ENCODE data around the gene GIMAP5. TPM values are rescaled to one million over a fixed set of nuclear protein-coding genes. Genes with fewer than 3 reads are reported as not detected.

The GIMAP5 gene
- total RNA-seq, 1 donor from 2014 or later: 0.14 TPM

- no peak for TF ChIP-seq CTCF (IDR thresholded peaks at IDR 0.05; ENCODE audit: insufficient read depth, low read depth, low read length)
- no peak for DNase-seq (ENCODE audit: low read depth)
- Histone ChIP-seq H3K9me3 (ENCODE audit: insufficient read depth, low read depth, low read length) (no peaks in the 10 kb centered on the region), H2AFZ (ENCODE audit: low read depth, low read length) (no peak overlapping the region), H3K36me3 (ENCODE audit: insufficient read depth, low read length) (no peaks in the 10 kb centered on the region), H3K79me2 (ENCODE audit: insufficient read depth, low read length) (no peaks in the 10 kb centered on the region), H3K27me3 (ENCODE audit: insufficient read depth, low read length) (no peaks in the 10 kb centered on the region), H3K4me1 (ENCODE audit: insufficient read depth, low read length) (no peaks in the 10 kb centered on the region), H3K4me3 (ENCODE audit: insufficient read depth, low read depth, low read length) (no peak overlapping the region), H3K9ac (ENCODE audit: low read length) (no peak overlapping the region), H3K4me2 (ENCODE audit: low read length) (no peak overlapping the region), H4K20me1 (ENCODE audit: insufficient read depth, low read length) (no peaks in the 10 kb centered on the region), H3K27ac (ENCODE audit: low read depth, low read length) (no peak overlapping the region)
- peaks cover 7% of the 10 kb centered on the region for H3K4me1 Mint-ChIP-seq (ENCODE audit: low read depth, unreplicated experiment)
- peaks cover 24% of the 10 kb centered on the region for H3K27me3 Mint-ChIP-seq (ENCODE audit: low read depth, unreplicated experiment)
- H3K4me3 Mint-ChIP-seq (ENCODE audit: unreplicated experiment): no peak overlapping the region
- no peak for FAIRE-seq
- no peak overlapping the region for H3K27ac Mint-ChIP-seq (ENCODE audit: unreplicated experiment)
- peaks cover under 1% of the 10 kb centered on the region for H3K36me3 Mint-ChIP-seq (ENCODE audit: low read depth, unreplicated experiment)
- peaks cover 4% of the 10 kb centered on the region for H3K9me3 Mint-ChIP-seq (ENCODE audit: unreplicated experiment)
Measured at GRCh38 chr7:150751702-150752101, 14.5 kb downstream of the GIMAP5 start.

- Mint-ChIP-seq H3K27ac (ENCODE audit: unreplicated experiment) (no peak overlapping the region), H3K36me3 (ENCODE audit: low read depth, unreplicated experiment) (no peaks in the 10 kb centered on the region), H3K4me1 (ENCODE audit: low read depth, unreplicated experiment) (peaks cover 7% of the 10 kb centered on the region), H3K9me3 (ENCODE audit: unreplicated experiment) (no peaks in the 10 kb centered on the region), H3K27me3 (ENCODE audit: low read depth, unreplicated experiment) (peaks cover 11% of the 10 kb centered on the region), H3K4me3 (ENCODE audit: unreplicated experiment) (no peak overlapping the region)
- Histone ChIP-seq H3K27ac (ENCODE audit: low read depth, low read length) (no peak overlapping the region), H2AFZ (ENCODE audit: low read depth, low read length) (no peak overlapping the region), H3K9me3 (ENCODE audit: insufficient read depth, low read depth, low read length) (no peaks in the 10 kb centered on the region), H3K4me1 (ENCODE audit: insufficient read depth, low read length) (no peaks in the 10 kb centered on the region), H4K20me1 (ENCODE audit: insufficient read depth, low read length) (no peaks in the 10 kb centered on the region), H3K27me3 (ENCODE audit: insufficient read depth, low read length) (no peaks in the 10 kb centered on the region), H3K9ac (ENCODE audit: low read length) (no peak overlapping the region), H3K4me3 (ENCODE audit: insufficient read depth, low read depth, low read length) (no peak overlapping the region), H3K36me3 (ENCODE audit: insufficient read depth, low read length) (no peaks in the 10 kb centered on the region), H3K4me2 (ENCODE audit: low read length) (no peak overlapping the region), H3K79me2 (ENCODE audit: insufficient read depth, low read length) (no peaks in the 10 kb centered on the region)
- no peak for TF ChIP-seq EZH2 (IDR thresholded peaks at IDR 0.05; ENCODE audit: insufficient read depth, low read length)
- no peak for TF ChIP-seq CTCF (IDR thresholded peaks at IDR 0.05; ENCODE audit: insufficient read depth, low read depth, low read length)
- DNase-seq (ENCODE audit: low read depth): no peak
- no peak for FAIRE-seq
Measured at GRCh38 chr7:150753239-150753638, 16.0 kb downstream of the GIMAP5 start.

- Histone ChIP-seq H4K20me1 (ENCODE audit: insufficient read depth, low read length) (no peaks in the 10 kb centered on the region), H3K27ac (ENCODE audit: low read depth, low read length) (no peak overlapping the region), H3K79me2 (ENCODE audit: insufficient read depth, low read length) (no peaks in the 10 kb centered on the region), H3K4me1 (ENCODE audit: insufficient read depth, low read length) (no peaks in the 10 kb centered on the region), H3K27me3 (ENCODE audit: insufficient read depth, low read length) (no peaks in the 10 kb centered on the region), H3K9me3 (ENCODE audit: insufficient read depth, low read depth, low read length) (no peaks in the 10 kb centered on the region), H3K9ac (ENCODE audit: low read length) (no peak overlapping the region), H3K36me3 (ENCODE audit: insufficient read depth, low read length) (no peaks in the 10 kb centered on the region), H3K4me2 (ENCODE audit: low read length) (no peak overlapping the region), H2AFZ (ENCODE audit: low read depth, low read length) (no peak overlapping the region), H3K4me3 (ENCODE audit: insufficient read depth, low read depth, low read length) (no peak overlapping the region)
- H3K9me3 Mint-ChIP-seq (ENCODE audit: unreplicated experiment): no peaks in the 10 kb centered on the region
- no peak overlapping the region for H3K27ac Mint-ChIP-seq (ENCODE audit: unreplicated experiment)
- H3K27me3 Mint-ChIP-seq (ENCODE audit: low read depth, unreplicated experiment): peaks cover 4% of the 10 kb centered on the region
- peaks cover 7% of the 10 kb centered on the region for H3K4me1 Mint-ChIP-seq (ENCODE audit: low read depth, unreplicated experiment)
- no peak for TF ChIP-seq EZH2 (IDR thresholded peaks at IDR 0.05; ENCODE audit: insufficient read depth, low read length)
- TF ChIP-seq CTCF (IDR thresholded peaks at IDR 0.05; ENCODE audit: insufficient read depth, low read depth, low read length): peak; percentile 12
- DNase-seq (ENCODE audit: low read depth): no peak
- H3K36me3 Mint-ChIP-seq (ENCODE audit: low read depth, unreplicated experiment): no peaks in the 10 kb centered on the region
- no peak overlapping the region for H3K4me3 Mint-ChIP-seq (ENCODE audit: unreplicated experiment)
- FAIRE-seq: no peak
Measured at GRCh38 chr7:150753826-150754603, 16.8 kb downstream of the GIMAP5 start.
